HCT116 (cell line): ENCODE data around the gene DCAF5. TPM values are rescaled to one million over a fixed set of nuclear protein-coding genes. Genes with fewer than 3 reads are reported as not detected.

Source experiments
- ATAC-seq: fragments of 200-7000 bp; cut with Tn5 transposase; 2 replicates; pipeline ENCODE4 v1.9.1; 2020; ENCODE audit warnings: mild to moderate bottlenecking, moderate library complexity
- BruUV-seq: library from RNA; stranded (reverse); fragments of 400-500 nt; replicated peaks from 2 replicates; lab custom pipeline; 2021; lab: Mats Ljungman, UMichigan
- CTCF ChIA-PET: fragments of 300-600 bp; sonication (Branson Sonifier 250); formaldehyde crosslinking; loops from one replicate; lab custom pipeline; 2021; ENCODE audit warnings: antibody characterized with exemption; lab: Charles Lee
- POLR2A ChIA-PET: fragments of 300-600, 350-600 bp; sonication (Branson Sonifier 250); formaldehyde crosslinking; loops from one replicate; lab custom pipeline; 2021; ENCODE audit warnings: antibody characterized with exemption; lab: Charles Lee
- RAD21 ChIA-PET, 2 experiments: fragments of 300-600 bp; sonication (Branson Sonifier 250); formaldehyde crosslinking; loops; one replicate each; lab custom pipeline; 2023; ENCODE audit warnings: low total read pairs in 2 of 2; ENCODE audit not compliant: uncharacterized antibody in 2 of 2, unreplicated experiment in 2 of 2, low non-redundant PET in 1 of 2; lab: Charles Lee
- DNase-seq: peaks from one replicate; pipeline ENCODE4 v3.0.0-alpha.2; 2010; ENCODE audit warnings: low read depth, low spot score
- H2AFZ ChIP-seq: fragments of 200-600 bp; shearing (Covaris generic), sonication (generic); 2 replicates; pipeline ENCODE4 v1.6.1; 2017; ENCODE audit warnings: low read depth, mixed run types, mixed read lengths, antibody characterized with exemption, low read length; ENCODE audit not compliant: poor library complexity, severe bottlenecking
- H3K27ac ChIP-seq: 2 replicates; pipeline ENCODE4 v1.5.1; 2012; ENCODE audit warnings: low read depth, low read length
- H3K27me3 ChIP-seq: fragments of 200-600 bp; sonication (generic); 2 replicates; pipeline ENCODE4 v1.6.1; 2016; ENCODE audit warnings: mixed run types, low read length, mixed read lengths; ENCODE audit not compliant: insufficient read depth
- H3K36me3 ChIP-seq, 2 experiments: fragments of 200-500 bp in 1 of 2; fragments of 200-600 bp in 1 of 2; sonication (Bioruptor generic) in 1 of 2; sonication (generic) in 1 of 2; 2 replicates each; pipeline versions ENCODE4 v1.5.1 to v1.6.1; 2014 to 2016; ENCODE audit warnings: low read length in 2 of 2, inconsistent platforms in 1 of 2, mixed read lengths in 1 of 2, mixed run types in 1 of 2; ENCODE audit not compliant: insufficient read depth in 2 of 2, control insufficient read depth in 1 of 2
- H3K4me1 ChIP-seq, 2 experiments: fragments of 200-600 bp in 1 of 2; sonication (generic) in 1 of 2; 2 replicates each; pipeline versions ENCODE4 v1.5.1 to v1.6.1; 2012 to 2017; ENCODE audit warnings: low read length in 2 of 2, inconsistent platforms in 1 of 2, mild to moderate bottlenecking in 1 of 2, mixed read lengths in 1 of 2, mixed run types in 1 of 2, moderate library complexity in 1 of 2; ENCODE audit not compliant: insufficient read depth in 2 of 2, control insufficient read depth in 1 of 2
- H3K4me2 ChIP-seq: fragments of 200-600 bp; sonication (generic); 2 replicates; pipeline ENCODE4 v1.6.1; 2017; ENCODE audit warnings: mixed run types, low read length, mixed read lengths
- H3K4me3 ChIP-seq, 2 experiments: fragments of 200-600 bp in 1 of 2; sonication (generic) in 1 of 2; replicated peaks in 1 of 2; 2 replicates each; pipeline ENCODE4 v1.5.1; 2011 to 2016; ENCODE audit warnings: low read length in 2 of 2, control low read depth in 1 of 2, low read depth in 1 of 2, mild to moderate bottlenecking in 1 of 2, mixed read lengths in 1 of 2, mixed run types in 1 of 2
- H3K79me2 ChIP-seq: fragments of 200-600 bp; sonication (generic); 2 replicates; pipeline ENCODE4 v1.6.1; 2017; ENCODE audit warnings: mild to moderate bottlenecking, mixed run types, low read length, moderate library complexity, mixed read lengths; ENCODE audit not compliant: insufficient read depth
- H3K9ac ChIP-seq: fragments of 200-600 bp; sonication (generic); 2 replicates; pipeline ENCODE4 v1.6.1; 2016; ENCODE audit warnings: low read length, mixed read lengths
- H3K9me2 ChIP-seq: fragments of 200-600 bp; sonication (generic), shearing (Covaris generic); 2 replicates; pipeline ENCODE4 v1.6.1; 2017; ENCODE audit warnings: mixed run types, mild to moderate bottlenecking, moderate library complexity; ENCODE audit not compliant: insufficient read depth
- H3K9me3 ChIP-seq, 2 experiments: fragments of 200-500 bp in 1 of 2; fragments of 200-600 bp in 1 of 2; sonication (Bioruptor generic) in 1 of 2; sonication (generic) in 1 of 2; 2 replicates each; pipeline ENCODE4 v1.6.1; 2014 to 2017; ENCODE audit warnings: low read length in 2 of 2, mixed read lengths in 2 of 2, inconsistent platforms in 1 of 2, low read depth in 1 of 2, mild to moderate bottlenecking in 1 of 2, mixed run types in 1 of 2, moderate library complexity in 1 of 2; ENCODE audit not compliant: control insufficient read depth in 1 of 2, insufficient read depth in 1 of 2
- H4K20me1 ChIP-seq: fragments of 200-600 bp; sonication (generic), shearing (Covaris generic); 2 replicates; pipeline ENCODE4 v1.6.1; 2017; ENCODE audit warnings: mixed run types, mild to moderate bottlenecking, moderate library complexity; ENCODE audit not compliant: insufficient read depth
- CTCF ChIP-seq, 3 experiments: fragments of 200-600 bp in 1 of 3; sonication (generic) in 1 of 3; IDR thresholded peaks in 2 of 3; conservative IDR thresholded peaks in 1 of 3; 2 replicates each; pipeline ENCODE4 v1.5.1; 2012 to 2017; ENCODE audit warnings: low read depth in 2 of 3, low read length in 2 of 3, antibody characterized with exemption in 1 of 3, borderline replicate concordance in 1 of 3, control low read depth in 1 of 3, mild to moderate bottlenecking in 1 of 3, mixed read lengths in 1 of 3, mixed run types in 1 of 3, moderate library complexity in 1 of 3; ENCODE audit not compliant: insufficient read depth in 1 of 3
- EGR1 ChIP-seq: IDR thresholded peaks from 2 replicates; pipeline ENCODE4 v1.6.1; 2012; ENCODE audit warnings: low read depth
- ELF1 ChIP-seq: IDR thresholded peaks from 2 replicates; pipeline ENCODE4 v1.6.1; 2012; ENCODE audit warnings: low read depth, borderline replicate concordance
- POLR2A ChIP-seq: IDR thresholded peaks from 2 replicates; pipeline ENCODE4 v1.7.0; 2011; ENCODE audit warnings: borderline replicate concordance; ENCODE audit not compliant: insufficient read depth, insufficient read length; ENCODE audit errors: extremely low read depth
- POLR2AphosphoS5 ChIP-seq: IDR thresholded peaks from 2 replicates; pipeline ENCODE4 v1.6.1; 2011; ENCODE audit warnings: mild to moderate bottlenecking, low read depth, low read length, moderate library complexity
- REST ChIP-seq: IDR thresholded peaks from 2 replicates; pipeline ENCODE4 v1.6.1; 2012; ENCODE audit warnings: low read depth
- SIN3A ChIP-seq: IDR thresholded peaks from 2 replicates; pipeline ENCODE4 v1.6.1; 2012; ENCODE audit warnings: low read depth
- SP1 ChIP-seq: IDR thresholded peaks from 2 replicates; pipeline ENCODE4 v1.6.1; 2012; ENCODE audit warnings: low read depth
- SRF ChIP-seq: IDR thresholded peaks from 2 replicates; pipeline ENCODE4 v1.6.1; 2012; ENCODE audit warnings: low read depth
- ZFX ChIP-seq: fragments of 450-650 bp; IDR thresholded peaks from 2 replicates; pipeline ENCODE4 v1.6.1; 2017
- intact Hi-C: fragments of 100-400 bp; cut with micrococcal nuclease; formaldehyde crosslinking; loops from 2 replicates; pipeline ENCODE4 v1.10.0; 2022
- total RNA-seq: library from RNA; stranded (reverse); gene quantifications from one replicate; pipeline ENCODE4 v1.2.1, GENCODE V29; 2021; ENCODE audit not compliant: unreplicated experiment

The DCAF5 gene
- total RNA-seq, 1 experiment from 2014 or later: 27.1 TPM

- H3K27me3 ChIP-seq: no peaks in the 10 kb centered on the region
These were observed 76.6 kb downstream of the DCAF5 start for GRCh38 chr14:69076341-69076740.

More at GRCh38 chr14:69076341-69076740, 76.6 kb downstream of the DCAF5 start:
- CTCF ChIA-PET: interaction anchor here (2.0 kb wide), 1 partner anchor 14 kb away, joined by 7 read pairs; no protein-coding TSS in a partner anchor
- Histone ChIP-seq H3K27ac (no peak overlapping the region), H3K4me1 (peaks cover 10 to 28% of the 10 kb centered on the region in 2 experiments; a peak in 3 of 4 replicates), H3K4me3 (no peak overlapping the region), H2AFZ (no peak overlapping the region), H4K20me1 (no peaks in the 10 kb centered on the region), H3K79me2 (no peaks in the 10 kb centered on the region), H3K9me3 (no peaks in the 10 kb centered on the region), H3K4me2 (no peak overlapping the region), H3K9me2 (no peaks in the 10 kb centered on the region), H3K9ac (no peak overlapping the region), H3K36me3 (peaks cover 2 to 4% of the 10 kb centered on the region in 2 experiments; a peak in 3 of 4 replicates)
- POLR2A ChIA-PET: no interaction called here
- BruUV-seq: no TSS peak
- DNase-seq (no peak), ATAC-seq (no peak)
- no peak for TF ChIP-seq REST
- no peak for TF ChIP-seq SRF
- no peak for TF ChIP-seq ZFX
- no peak for TF ChIP-seq SP1
- TF ChIP-seq SIN3A: no peak
- no peak for TF ChIP-seq ELF1
- TF ChIP-seq POLR2A: no peak
- TF ChIP-seq POLR2AphosphoS5: no peak
- TF ChIP-seq EGR1: no peak
- TF ChIP-seq CTCF (IDR thresholded peaks at IDR 0.05 in 2 of 3, conservative IDR thresholded peaks at IDR 0.05 in 1 of 3; ENCODE audit: borderline replicate concordance in 1 of 3, insufficient read depth in 1 of 3, low read depth in 2 of 3, low read length in 2 of 3): no peak
- intact Hi-C loops: no loop called here
- RAD21 ChIA-PET: no interaction called here
